Gastroesophageal sphincter (tissue), 4 donors: Measurements from ENCODE around the gene VASN. TPM values are rescaled to one million over a fixed set of nuclear protein-coding genes. Genes with fewer than 3 reads are reported as not detected.
A peak's percentile ranks its signal among the peaks of the same experiment; 100 is the strongest.
"Not testable (repeated sequence)": the region's sequence is repeated elsewhere in the genome, so short reads cannot be mapped to it uniquely, and the experiment has no call there.

ENCODE experiments used
- ATAC-seq: fragments of 150-250 bp; one replicate; pipeline ENCODE4 v1.9.1; 2016; ENCODE audit warnings: mild to moderate bottlenecking, moderate library complexity
- H3K27ac ChIP-seq, 4 donors: fragments of 200-600 bp; sonication (generic) in 3 of 4; 1 replicate in 3 of 4; 2 replicates in 1 of 4; pipeline ENCODE4 v1.5.1; 2016 to 2019
- H3K27me3 ChIP-seq: fragments of 200-600 bp; sonication (generic); one replicate; pipeline ENCODE4 v1.5.1; 2019
- H3K36me3 ChIP-seq, 2 donors: fragments of 200-600 bp; sonication (generic); one replicate each; pipeline ENCODE4 v1.5.1; 2019; ENCODE audit warnings: control low read depth in 1 of 2
- H3K4me1 ChIP-seq, 3 donors: fragments of 200-600 bp; sonication (generic); 1 replicate in 2 of 3; 2 replicates in 1 of 3; pipeline ENCODE4 v1.5.1; 2016 to 2019; ENCODE audit warnings: control low read depth in 2 of 3
- H3K4me3 ChIP-seq, 2 donors: fragments of 200-600 bp; sonication (generic); one replicate each; pipeline ENCODE4 v1.5.1; 2019; ENCODE audit warnings: mild to moderate bottlenecking in 1 of 2, moderate library complexity in 1 of 2
- H3K9me3 ChIP-seq, 3 donors: fragments of 200-600 bp; sonication (generic); one replicate each; pipeline ENCODE4 v1.5.1; 2017 to 2019; ENCODE audit warnings: control low read depth in 2 of 3
- CTCF ChIP-seq, 4 experiments: fragments of 200-600 bp in 2 of 4; fragments of 450-650 bp in 2 of 4; sonication (generic) in 1 of 4; IDR thresholded peaks; one replicate each; pipeline ENCODE4 v1.5.1; 2017 to 2019; ENCODE audit warnings: antibody characterized with exemption in 4 of 4, mild to moderate bottlenecking in 2 of 4, moderate library complexity in 2 of 4
- EP300 ChIP-seq: sonication (generic); formaldehyde crosslinking; IDR thresholded peaks from one replicate; pipeline ENCODE4 v1.6.1; 2017; ENCODE audit warnings: antibody characterized with exemption, mild to moderate bottlenecking
- POLR2A ChIP-seq, 2 donors: fragments of 450-650 bp; IDR thresholded peaks; one replicate each; pipeline ENCODE4 v1.6.1; 2017; ENCODE audit warnings: antibody characterized with exemption in 2 of 2, mild to moderate bottlenecking in 2 of 2, moderate library complexity in 1 of 2
- POLR2AphosphoS5 ChIP-seq: sonication (generic); formaldehyde crosslinking; IDR thresholded peaks from one replicate; pipeline ENCODE4 v1.6.1; 2017; ENCODE audit warnings: antibody characterized with exemption
- WGBS, 2 donors: methylation state at CpG; one replicate each; pipeline ENCODE4 v1.1.5; 2018; ENCODE audit warnings: low coverage in 1 of 2; 5-methylcytosine and 5-hydroxymethylcytosine counted together
- total RNA-seq, 4 donors: library from RNA; depleted of rRNA; stranded (reverse); fragments of >200 nt; gene quantifications; one replicate each; pipeline ENCODE4 v1.1.0, GENCODE V29; 2016

VASN gene
- total RNA-seq, 4 donors from 2014 or later: 6.8 to 35.8 (median 19.9) TPM

DNA sequence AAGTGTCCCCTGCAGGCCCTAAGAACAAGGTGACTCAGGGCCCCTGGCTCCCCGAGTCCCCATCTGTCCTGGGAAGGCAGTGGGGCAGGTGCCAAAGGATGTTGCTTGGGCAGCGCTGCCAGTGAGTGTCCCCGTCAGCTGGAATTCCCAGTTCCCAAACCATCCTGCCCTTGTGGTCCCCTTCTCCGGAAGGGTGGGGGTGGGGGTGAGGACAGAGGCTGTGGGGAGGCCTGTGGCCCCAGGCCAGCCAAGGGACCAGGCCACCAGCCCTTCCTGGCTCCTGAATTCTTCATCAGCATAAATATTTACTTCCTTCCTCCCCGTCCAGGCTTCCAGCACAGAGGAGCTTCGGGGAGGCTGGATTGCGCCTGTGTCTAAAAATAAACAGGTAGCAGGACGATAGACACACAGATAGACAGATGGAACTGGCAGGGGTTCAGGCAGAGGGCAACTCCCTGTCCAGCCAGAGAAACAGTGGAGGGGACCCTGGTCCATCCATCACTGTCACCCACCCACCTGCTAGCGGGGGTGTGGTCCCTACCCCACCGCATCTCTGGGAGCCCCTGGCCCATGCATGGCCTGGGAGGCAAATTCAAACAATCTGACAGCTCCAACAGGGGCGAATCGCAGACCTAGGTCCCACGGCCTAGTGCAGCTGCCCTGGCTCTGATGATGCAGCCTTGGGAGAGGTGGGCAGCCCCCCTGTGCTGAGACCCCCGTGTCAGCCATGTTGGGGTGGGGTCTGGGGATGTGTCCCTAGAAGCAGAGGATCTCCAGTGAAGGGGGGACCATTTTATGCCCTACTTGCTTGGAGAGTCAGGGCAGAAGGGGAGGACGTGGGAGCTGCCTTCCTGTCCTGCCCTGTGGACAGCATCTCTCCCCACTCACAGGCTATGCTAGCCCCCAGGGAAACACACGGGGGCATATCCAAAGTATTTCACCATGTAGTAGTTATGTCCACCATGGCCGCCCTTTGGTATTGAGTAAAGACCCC is 42.6 kb upstream of the VASN start:
- no peaks in the 10 kb centered on the region for H3K27me3 ChIP-seq
- H3K4me3 ChIP-seq: peak overlapping the region in 1 of 2 donors; percentile 54
- H3K9me3 ChIP-seq: no peaks in the 10 kb centered on the region
- no peak for TF ChIP-seq EP300
- TF ChIP-seq POLR2AphosphoS5: peak; percentile 20
- ATAC-seq: peak; percentile 12
- H3K27ac ChIP-seq: peak overlapping the region; percentile 52 to 89 (median 86)
- peaks cover 0 to 21% of the 10 kb centered on the region in 2 donors for H3K36me3 ChIP-seq
- 60% methylated on average over 1 to 2 of the region's 17 CpGs for WGBS, 2 donors
- H3K4me1 ChIP-seq: peaks cover 7 to 69% (median 46%) of the 10 kb centered on the region in 3 donors

DNA sequence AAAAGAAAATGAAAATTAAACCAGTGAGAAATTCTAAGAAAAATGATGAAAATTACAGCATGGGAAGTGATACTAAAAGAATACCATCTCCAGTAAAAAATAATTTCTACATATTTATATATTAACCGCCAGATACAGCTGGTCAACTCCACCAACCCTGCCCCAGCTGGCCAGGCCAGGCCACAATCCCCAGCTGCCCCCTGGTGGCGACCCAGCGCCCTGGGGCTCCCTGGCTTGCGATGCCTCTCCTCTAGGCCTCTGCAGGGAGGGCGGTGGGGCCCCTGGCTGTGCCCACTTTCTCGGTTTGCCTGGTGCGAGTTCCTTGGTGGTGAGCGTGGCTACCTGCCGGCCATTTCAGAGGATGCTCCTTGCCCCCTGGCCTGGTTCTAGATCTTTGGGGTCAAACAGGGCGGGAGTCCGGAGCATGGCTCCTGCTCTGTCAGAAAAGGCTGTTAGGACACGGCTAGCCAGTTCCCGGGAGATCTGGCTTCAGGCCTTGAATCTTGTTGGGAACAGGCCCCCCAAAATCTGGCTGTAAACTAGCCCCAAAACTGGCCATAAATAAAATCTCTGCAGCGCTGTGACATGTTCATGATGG is 41.3 kb upstream of the VASN start:
- Histone ChIP-seq H3K27ac (peak overlapping the region in 3 of 4 donors; percentile 84 to 89 (median 87)), H3K4me3 (no peak overlapping the region), H3K27me3 (no peaks in the 10 kb centered on the region), H3K36me3 (peaks cover 0 to 33% of the 10 kb centered on the region in 2 donors), H3K9me3 (no peaks in the 10 kb centered on the region), H3K4me1 (peaks cover 4 to 56% (median 34%) of the 10 kb centered on the region in 3 donors)
- ATAC-seq: peak; percentile 69
- 60% methylated on average over 2 of the region's 14 CpGs; no CpG with 5 or more reads in 1 of the 2 donors for WGBS, 2 donors
- TF ChIP-seq POLR2AphosphoS5 (peak; percentile 16), POLR2A (IDR thresholded peaks at IDR 0.05) (no peak), EP300 (no peak), CTCF (IDR thresholded peaks at IDR 0.05) (peak in 3 of 4 experiments; percentile 96 to 99 (median 97))

GRCh38 chr16:4332083-4332482 is 39.6 kb upstream of the VASN start:
- H3K36me3 ChIP-seq: peaks cover 0 to 50% of the 10 kb centered on the region in 2 donors
- TF ChIP-seq POLR2A (IDR thresholded peaks at IDR 0.05) (no peak), CTCF (IDR thresholded peaks at IDR 0.05) (no peak), EP300 (no peak), POLR2AphosphoS5 (no peak)
- H3K27me3 ChIP-seq: no peaks in the 10 kb centered on the region
- WGBS, 2 donors: no CpG with 5 or more reads among the region's 14 CpGs
- H3K9me3 ChIP-seq: no peaks in the 10 kb centered on the region
- no peak overlapping the region for H3K4me3 ChIP-seq
- peaks cover 4 to 39% (median 30%) of the 10 kb centered on the region in 3 donors for H3K4me1 ChIP-seq
- no peak overlapping the region for H3K27ac ChIP-seq
- ATAC-seq: no peak

DNA sequence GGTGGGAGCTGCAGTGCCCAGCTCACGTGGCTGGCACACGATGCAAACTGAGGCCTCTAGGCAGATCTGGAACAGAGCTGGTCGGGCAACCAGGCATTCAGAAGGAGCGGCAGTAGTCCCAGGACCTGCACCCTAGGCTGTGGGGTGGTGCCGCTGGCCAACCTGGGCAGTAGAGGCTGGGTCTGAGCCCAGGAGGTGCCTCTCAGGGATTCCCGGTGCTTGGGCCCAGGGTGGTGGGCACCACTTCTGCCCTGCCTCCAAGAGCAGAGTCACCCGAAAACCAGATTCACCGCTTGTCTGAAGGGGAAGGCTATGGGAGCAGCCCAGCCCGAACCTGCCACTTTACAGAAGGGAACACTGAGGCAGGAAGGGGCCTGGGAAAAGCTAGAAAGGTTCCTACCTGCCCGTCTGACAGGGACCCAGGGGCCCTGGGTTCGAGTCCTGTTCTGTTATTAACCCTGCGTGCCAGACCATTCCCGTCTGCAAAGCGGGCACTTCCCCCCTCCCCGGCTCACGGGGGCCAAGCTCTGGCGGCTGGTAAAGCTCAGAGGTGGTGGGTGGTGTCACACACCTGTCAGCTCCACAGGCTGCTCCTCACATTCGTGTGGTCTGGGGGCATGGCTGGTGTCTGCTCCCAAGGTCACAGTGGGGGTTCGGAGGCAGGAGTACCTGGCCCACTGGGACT is 38.9 kb upstream of the VASN start:
- Histone ChIP-seq H3K4me3 (no peak overlapping the region), H3K4me1 (peaks cover 4 to 36% (median 23%) of the 10 kb centered on the region in 3 donors), H3K36me3 (peaks cover 0 to 57% of the 10 kb centered on the region in 2 donors), H3K27ac (no peak overlapping the region), H3K9me3 (no peaks in the 10 kb centered on the region), H3K27me3 (no peaks in the 10 kb centered on the region)
- TF ChIP-seq CTCF (IDR thresholded peaks at IDR 0.05): no peak
- TF ChIP-seq POLR2AphosphoS5: no peak
- no peak for TF ChIP-seq POLR2A (IDR thresholded peaks at IDR 0.05)
- no peak for TF ChIP-seq EP300
- WGBS, 2 donors: 80% methylated on average over 1 of the region's 19 CpGs; no CpG with 5 or more reads in 1 of the 2 donors
- no peak for ATAC-seq

DNA sequence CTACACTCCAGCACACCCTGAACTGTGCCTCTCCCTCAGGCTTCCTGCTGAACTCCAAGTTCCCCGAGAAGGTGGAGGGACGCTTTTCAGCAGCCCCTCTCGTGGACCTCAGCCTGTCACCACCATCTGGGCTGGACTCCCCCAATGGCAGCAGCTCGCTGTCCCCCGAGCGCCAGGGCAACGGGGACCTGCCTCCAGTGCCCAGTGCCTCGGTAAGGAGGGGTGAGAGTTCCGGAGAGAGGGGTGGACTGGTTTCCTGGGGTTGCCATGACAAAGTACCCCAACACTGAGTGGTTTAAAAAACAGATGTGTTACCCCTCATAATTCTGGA is 38.4 kb upstream of the VASN start:
- whole genome bisulfite sequencing, 2 donors: no CpG with 5 or more reads among the region's 9 CpGs
- H3K4me1 ChIP-seq: peaks cover 4 to 34% (median 18%) of the 10 kb centered on the region in 3 donors
- H3K9me3 ChIP-seq: no peaks in the 10 kb centered on the region
- no peaks in the 10 kb centered on the region for H3K27me3 ChIP-seq
- no peak for TF ChIP-seq CTCF (IDR thresholded peaks at IDR 0.05)
- TF ChIP-seq EP300: no peak
- TF ChIP-seq POLR2A (IDR thresholded peaks at IDR 0.05): no peak
- no peak overlapping the region for H3K4me3 ChIP-seq
- H3K36me3 ChIP-seq: peaks cover 0 to 62% of the 10 kb centered on the region in 2 donors
- ATAC-seq: no peak
- no peak overlapping the region for H3K27ac ChIP-seq

DNA sequence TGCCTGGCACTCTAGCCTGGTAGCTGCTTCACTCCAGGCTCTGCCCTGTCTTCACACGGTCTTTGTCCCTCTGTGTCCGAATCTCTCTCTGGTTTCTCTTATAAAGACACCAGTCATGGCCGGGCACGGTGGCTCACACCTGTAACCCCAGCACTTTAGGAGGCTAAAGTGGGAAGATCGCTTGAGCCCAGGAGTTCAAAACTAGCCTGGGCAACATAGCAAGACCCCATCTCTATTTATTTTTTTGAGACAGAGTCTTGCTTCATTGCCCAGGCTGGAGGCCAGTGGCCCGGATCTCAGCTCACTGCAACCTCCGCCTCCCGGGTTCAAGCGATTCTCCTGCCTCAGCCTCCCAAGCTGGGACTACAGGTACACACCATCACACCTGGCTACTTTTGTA is 37.9 kb upstream of the VASN start:
- peaks cover 0 to 67% of the 10 kb centered on the region in 2 donors for H3K36me3 ChIP-seq
- not testable (repeated sequence) for H3K27ac ChIP-seq, H3K9me3 ChIP-seq, H3K27me3 ChIP-seq, ATAC-seq, H3K4me3 ChIP-seq
- peaks cover 4 to 32% (median 14%) of the 10 kb centered on the region in 3 donors for H3K4me1 ChIP-seq
- 86% methylated on average over 8 of the region's 9 CpGs; no CpG with 5 or more reads in 1 of the 2 donors for WGBS, 2 donors
